HL-60 (cell line): ENCODE data around the gene CFAP97D2.
"Not testable (repeated sequence)": the region's sequence is repeated elsewhere in the genome, so short reads cannot be mapped to it uniquely, and the experiment has no call there.

ENCODE experiments used
- CTCF ChIP-seq: IDR thresholded peaks from one replicate; pipeline ENCODE4 v1.5.1; 2011; ENCODE audit warnings: low read length, control low read depth, inconsistent platforms; ENCODE audit not compliant: insufficient read depth
- GABPA ChIP-seq: IDR thresholded peaks from 2 replicates; pipeline ENCODE4 v1.6.1; 2012; ENCODE audit warnings: low read depth
- REST ChIP-seq: IDR thresholded peaks from 2 replicates; pipeline ENCODE4 v1.6.1; 2012; ENCODE audit warnings: low read depth; ENCODE audit not compliant: insufficient replicate concordance
- SPI1 ChIP-seq: IDR thresholded peaks from 2 replicates; pipeline ENCODE4 v1.6.1; 2012; ENCODE audit warnings: low read depth, mild to moderate bottlenecking, borderline replicate concordance

GRCh38 chr13:114133552-114133951, 45.5 kb upstream of the CFAP97D2 start:
- TF ChIP-seq CTCF, SPI1, REST, GABPA: not testable (repeated sequence)
